SK-N-MC (cell line): ENCODE measurements around the gene PSMD1.

Experiments used
- EZH2 ChIP-seq: fragments of 200-600 bp; sonication (generic); IDR thresholded peaks from one replicate; pipeline ENCODE4 v1.6.1; 2017; ENCODE audit warnings: antibody characterized with exemption
- POLR2AphosphoS5 ChIP-seq: IDR thresholded peaks from 2 replicates; pipeline ENCODE4 v1.6.1; 2012; ENCODE audit warnings: mild to moderate bottlenecking, low read depth, low read length, borderline replicate concordance

DNA sequence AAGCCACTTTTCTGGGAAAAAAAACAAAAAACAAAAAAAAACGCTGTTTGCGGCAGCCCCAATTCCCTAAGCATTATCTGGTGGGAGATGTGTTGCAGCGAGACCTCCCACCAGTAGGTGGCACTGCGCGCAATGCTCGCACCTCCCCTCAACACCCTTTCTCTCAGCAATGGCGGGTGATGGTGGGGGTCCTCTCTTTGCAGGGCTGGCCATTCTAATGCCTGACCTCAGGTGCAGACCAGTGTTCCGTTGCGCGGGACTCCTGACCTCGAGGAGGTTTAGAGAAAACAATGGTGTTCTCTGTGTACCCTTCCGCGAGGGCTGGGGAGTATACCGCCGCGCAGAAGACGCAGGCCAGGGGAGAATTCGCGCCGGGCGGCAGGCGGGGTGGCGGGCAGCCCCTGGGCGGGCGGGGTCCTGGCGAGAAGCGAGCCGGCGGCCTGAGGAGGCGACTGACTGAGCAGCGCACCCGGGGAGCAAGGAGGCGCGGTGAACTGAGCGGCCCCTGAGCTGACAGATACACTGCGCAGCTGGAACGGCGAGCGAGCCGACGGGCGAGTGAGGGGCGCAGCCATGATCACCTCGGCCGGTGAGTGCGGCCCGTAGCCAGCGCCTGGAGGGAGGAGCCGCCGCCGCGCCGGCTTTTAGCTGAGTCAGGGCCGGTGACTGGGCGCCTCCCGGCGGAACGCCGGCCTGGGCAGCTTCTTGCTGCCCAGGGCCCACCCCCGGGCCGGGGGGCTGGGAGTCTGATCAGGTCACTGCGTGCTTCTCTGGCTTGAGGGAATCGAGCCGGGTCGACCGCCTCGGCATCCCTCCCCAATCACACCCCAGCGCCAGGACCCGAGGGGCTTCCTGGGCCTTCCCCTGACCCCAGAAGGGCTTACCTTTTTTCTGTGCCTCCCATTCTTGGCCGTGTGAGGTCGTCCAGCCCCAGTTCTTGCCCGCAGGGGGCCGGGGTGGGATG lies at the start of gene PSMD1:
- TF ChIP-seq EZH2 (no peak), POLR2AphosphoS5 (peak; percentile 73)
